GM19099 (cell line): ENCODE measurements around the gene CHRNA5.

Experiments used
- POLR2A ChIP-seq: IDR thresholded peaks from 3 replicates; pipeline ENCODE4 v1.6.1; 2011; ENCODE audit warnings: low read depth; ENCODE audit not compliant: insufficient read length; ENCODE audit errors: extremely low read depth

Gene CHRNA5

DNA sequence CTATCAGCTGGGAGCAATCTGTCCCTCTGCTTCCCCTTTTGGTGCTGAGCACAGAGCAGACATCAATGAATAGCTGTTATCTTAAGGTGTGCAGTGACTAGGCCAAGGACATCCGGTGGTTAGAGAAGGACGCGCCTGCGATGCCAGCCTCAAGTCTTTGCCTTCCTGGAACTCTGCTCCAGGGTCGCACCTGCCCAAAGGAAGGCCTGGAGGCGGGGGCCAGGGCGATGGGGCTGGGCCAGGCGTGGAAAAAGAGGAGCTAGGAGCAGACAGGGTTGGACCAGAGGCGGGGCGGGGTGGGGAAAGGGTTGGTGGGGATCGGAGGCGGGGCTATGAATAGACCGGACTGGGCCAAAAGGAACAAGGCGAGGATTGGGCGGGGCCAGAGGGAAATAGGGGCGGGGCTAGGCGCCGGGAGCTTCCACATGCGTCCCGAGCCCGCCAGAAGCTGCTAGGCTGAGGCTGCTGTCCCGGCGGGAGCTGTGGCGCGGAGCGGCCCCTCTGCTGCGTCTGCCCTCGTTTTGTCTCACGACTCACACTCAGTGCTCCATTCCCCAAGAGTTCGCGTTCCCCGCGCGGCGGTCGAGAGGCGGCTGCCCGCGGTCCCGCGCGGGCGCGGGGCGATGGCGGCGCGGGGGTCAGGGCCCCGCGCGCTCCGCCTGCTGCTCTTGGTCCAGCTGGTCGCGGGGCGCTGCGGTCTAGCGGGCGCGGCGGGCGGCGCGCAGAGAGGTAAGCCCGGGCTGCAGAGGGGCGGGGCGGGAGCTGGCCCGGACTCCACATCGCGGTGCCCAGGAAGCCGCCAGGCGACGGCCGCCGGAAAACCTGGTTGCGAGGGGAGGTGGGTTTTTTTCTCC, at the start of gene CHRNA5:
TSS of gene CHRNA5 (plus strand) at position 424 of the 854 bp plus-strand sequence. CDS start at position 624, 200 bp downstream.
- peak; percentile 81 for TF ChIP-seq POLR2A

GRCh38 chr15:78524230-78524629, 41.1 kb upstream of the CHRNA5 start:
- no peak for TF ChIP-seq POLR2A

GRCh38 chr15:78527325-78527724, 38.0 kb upstream of the CHRNA5 start:
- no peak for TF ChIP-seq POLR2A

DNA sequence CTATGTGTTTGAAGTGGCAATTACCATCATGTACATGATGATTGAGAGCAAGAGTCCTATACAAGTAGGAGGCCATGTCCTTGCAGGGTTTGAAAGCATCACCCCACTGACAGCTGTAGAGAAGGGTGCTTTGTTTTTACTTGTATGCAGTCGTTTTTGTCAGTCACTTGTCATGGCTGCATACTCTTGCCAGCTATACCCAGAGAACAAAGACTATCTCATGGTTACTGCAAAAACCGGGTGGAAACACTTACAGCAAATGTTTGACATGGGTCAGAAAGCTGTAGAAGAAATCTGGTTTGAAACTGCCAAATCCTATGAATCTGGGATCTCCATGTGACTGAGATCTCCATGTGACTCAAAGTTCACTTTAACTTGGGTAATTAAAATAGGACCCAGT, 32.0 kb upstream of the CHRNA5 start:
- no peak for TF ChIP-seq POLR2A

DNA sequence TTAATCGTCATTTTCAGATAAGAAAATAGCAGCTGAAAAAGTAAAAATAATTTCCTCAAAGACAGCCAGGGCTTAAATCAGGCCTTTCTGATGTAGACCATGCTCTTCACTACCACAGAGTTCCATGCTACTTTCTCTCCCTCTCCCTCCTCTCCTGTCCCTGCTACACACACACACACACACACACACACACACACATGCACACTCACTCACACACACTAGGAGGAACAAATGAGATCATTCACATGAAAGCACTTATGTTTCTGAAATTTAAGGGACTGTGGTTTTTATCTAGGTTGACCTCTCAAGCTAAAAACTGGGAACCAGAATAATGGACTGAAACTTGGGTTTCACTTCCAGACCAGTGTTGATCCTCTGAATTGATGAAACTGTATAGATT, 29.2 kb upstream of the CHRNA5 start:
- no peak for TF ChIP-seq POLR2A

DNA sequence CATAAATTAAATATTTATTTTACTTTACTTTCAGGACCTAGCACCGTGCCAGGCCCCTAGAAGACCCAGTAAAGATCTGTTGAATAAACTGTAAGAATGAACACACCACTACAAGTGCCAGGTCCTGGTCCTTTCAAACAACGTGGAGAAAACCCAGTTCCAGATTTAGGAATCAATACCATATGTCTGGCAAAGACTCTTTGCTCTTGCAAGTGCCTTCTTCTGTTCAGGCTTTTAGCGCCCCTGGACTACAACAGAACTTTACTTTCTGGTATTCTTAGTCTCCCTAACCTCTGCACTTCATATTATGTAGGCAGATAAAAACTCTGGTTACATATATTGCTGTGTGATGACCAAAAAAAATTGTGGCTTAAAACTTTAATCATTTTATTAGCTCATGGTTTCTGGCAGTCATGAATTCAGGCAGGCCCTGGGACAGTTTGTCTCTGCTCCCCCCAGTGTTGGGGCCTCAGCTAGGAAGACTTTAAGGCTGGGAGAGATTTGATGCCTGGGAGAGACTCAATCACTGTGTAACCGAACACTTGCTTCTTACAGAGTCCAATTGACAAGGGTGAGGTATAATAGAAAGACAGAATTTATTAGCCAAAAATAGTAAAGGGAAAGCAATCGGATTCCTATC, 27.9 kb upstream of the CHRNA5 start:
- TF ChIP-seq POLR2A, result no peak

- TF ChIP-seq POLR2A, result no peak
Measured at GRCh38 chr15:78538358-78538757, 27.0 kb upstream of the CHRNA5 start.

- TF ChIP-seq POLR2A, result peak; percentile 97
Measured at GRCh38 chr15:78540141-78540870, 25.0 kb upstream of the CHRNA5 start, which contains the start of gene PSMA4. Gene PSMA4 (plus strand): TSS chr15:78540444. CDS start chr15:78541928, 1,484 bp downstream.

DNA sequence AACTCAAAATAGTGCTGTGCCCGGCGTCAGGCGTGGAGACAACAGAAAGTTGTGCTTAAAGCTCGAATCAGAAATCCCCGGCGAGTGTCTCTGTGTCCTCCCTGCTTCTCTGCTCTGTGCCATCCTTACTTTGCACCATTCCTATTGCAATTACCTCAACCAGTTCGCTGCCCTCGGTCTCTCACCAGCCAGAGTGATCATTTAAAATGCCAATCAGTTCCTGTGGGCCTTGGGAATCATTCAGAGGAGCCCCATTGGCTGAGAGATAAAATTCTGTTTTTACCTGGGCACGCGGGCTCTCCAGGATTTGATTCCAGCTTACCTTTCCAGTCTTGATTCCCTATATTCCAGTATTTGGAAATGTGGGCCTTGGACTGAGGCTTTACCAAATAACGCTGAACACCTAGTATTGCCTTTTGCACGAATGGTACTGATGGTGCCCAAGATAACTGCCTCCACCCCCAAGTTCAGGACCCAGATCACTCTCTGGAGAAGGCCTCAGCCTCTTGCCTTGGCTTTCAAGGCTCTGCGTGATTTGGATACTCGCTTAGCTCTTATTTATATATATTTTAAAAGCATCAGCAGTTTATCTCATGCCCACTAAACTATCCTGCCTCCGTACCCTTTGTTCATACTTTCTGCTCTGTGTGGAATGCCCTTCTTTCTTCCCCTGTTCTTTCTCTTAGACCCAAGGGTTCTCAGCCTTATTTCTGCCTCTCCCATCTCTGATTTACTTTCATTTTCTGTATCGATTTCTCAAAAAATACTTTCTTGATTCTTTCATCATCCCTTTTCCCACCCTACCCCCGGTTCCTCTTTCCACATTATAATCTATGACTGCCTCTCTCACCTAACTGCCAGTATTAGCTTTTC, 24.2 kb upstream of the CHRNA5 start:
- no peak for TF ChIP-seq POLR2A

DNA sequence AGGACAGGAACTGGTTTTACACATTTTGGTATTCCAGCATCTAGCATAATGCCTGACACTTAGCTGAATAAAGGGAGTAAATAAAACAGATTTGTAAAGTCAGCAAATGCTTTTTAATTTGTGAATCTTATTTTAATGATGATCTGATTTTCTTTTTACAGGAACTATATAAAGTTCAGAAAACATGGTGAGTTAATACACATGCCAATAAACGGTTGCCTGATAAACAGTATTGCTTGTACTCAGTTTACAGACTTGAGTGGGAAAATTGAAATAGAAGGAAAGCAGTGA, 23.6 kb upstream of the CHRNA5 start:
- no peak for TF ChIP-seq POLR2A

- no peak for TF ChIP-seq POLR2A
Measured at GRCh38 chr15:78542647-78543046, 22.7 kb upstream of the CHRNA5 start.

- no peak for TF ChIP-seq POLR2A
Measured at GRCh38 chr15:78550194-78550593, 15.1 kb upstream of the CHRNA5 start.

DNA sequence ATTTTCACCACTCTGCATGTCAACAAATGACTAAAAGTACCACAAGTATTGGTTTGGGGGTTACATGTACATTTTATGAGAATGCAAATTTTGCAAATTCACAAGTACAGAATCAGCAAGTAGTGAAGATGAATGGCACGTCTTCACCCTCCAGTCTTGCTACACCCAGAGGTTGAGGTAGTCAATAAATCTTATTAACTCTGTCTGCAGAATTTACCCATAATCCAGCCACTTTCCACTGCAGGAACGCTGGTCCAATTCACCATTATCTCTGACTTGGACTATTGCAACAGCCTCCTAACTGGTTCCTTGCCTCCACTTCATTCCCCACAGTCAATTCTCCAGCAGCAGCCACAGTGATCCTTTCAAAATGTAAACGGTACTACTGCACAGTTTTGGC, 14.5 kb upstream of the CHRNA5 start:
- TF ChIP-seq POLR2A, result no peak

DNA sequence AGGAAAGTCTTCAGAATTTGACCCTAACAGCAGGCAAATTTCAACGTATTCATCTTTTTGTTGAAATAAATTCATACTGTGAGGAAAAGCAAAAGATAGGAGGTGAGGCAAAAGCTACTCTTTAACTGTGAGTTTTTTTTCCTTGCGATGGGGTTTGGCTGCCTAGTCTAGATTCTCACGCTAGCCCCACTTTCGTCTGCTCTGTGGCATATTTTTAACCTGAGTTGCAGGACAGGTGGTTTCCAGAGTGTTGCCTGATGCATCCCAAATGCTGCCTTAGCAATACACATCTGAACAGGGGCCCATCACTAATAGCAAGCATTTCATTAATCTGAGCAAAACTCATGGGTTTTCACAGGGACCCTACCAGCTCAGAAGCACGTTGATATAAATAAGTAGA, 13.4 kb upstream of the CHRNA5 start:
- TF ChIP-seq POLR2A, result no peak

DNA sequence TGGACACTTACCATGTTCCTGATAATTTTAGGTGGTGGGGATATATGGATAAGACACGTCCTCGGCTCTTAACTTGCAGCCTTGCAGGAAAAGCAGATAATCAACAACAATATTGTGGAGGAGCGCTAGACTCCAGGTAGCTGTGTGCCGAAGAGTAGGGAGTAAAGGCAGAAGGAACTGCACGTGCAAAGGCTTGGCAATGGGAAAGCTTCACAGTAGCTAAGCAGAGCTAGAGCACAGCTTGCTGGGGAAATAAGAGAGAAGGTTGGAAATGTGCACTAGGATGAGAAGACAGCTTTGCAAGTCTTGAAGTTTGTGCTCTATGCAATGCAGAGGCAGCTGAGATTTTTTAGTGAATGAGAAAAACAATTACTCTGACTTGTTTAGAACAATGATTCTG, 12.7 kb upstream of the CHRNA5 start:
- no peak for TF ChIP-seq POLR2A

DNA sequence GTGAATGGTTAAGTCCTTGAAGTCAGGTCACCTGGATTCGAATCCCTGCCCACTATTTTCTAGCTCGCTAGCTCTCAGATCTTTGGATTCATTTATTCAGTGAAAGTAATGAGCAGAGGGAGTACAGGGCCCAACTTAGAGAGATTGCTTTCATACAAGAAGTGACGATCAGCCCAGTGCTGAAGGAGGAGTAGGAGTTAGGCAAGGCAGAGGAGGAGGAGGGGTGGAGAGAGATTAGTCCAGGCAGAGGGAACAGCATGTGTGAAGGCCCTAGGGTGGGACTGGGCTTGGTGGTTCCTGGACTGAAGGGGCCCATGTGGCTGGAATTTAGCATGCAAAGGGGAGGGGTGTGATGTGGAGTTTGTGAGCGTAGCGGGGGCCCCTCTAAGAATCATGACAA, 3.8 kb upstream of the CHRNA5 start:
- TF ChIP-seq POLR2A, result no peak

- TF ChIP-seq POLR2A, result no peak
Measured at GRCh38 chr15:78563092-78563491, 2.2 kb upstream of the CHRNA5 start.
